CD4-positive, alpha-beta T cell (primary cell): ENCODE results near the gene SORBS1. TPM values are rescaled to one million over a fixed set of nuclear protein-coding genes. Genes with fewer than 3 reads are reported as not detected.

ENCODE experiments used
- ATAC-seq: fragments of 200-7000 bp; cut with Tn5 transposase; one replicate; pipeline ENCODE4 v1.10.0; 2022; ENCODE audit warnings: mild to moderate bottlenecking; ENCODE audit not compliant: poor library complexity
- CTCF ChIA-PET: fragments of 350-600 bp; sonication (Branson Sonifier 250); formaldehyde crosslinking; loops from one replicate; lab custom pipeline; 2021; ENCODE audit warnings: antibody characterized with exemption, inconsistent platforms; lab: Charles Lee
- POLR2A ChIA-PET: fragments of 350-600 bp; sonication (Branson Sonifier 250); formaldehyde crosslinking; loops from one replicate; lab custom pipeline; 2021; ENCODE audit warnings: antibody characterized with exemption, inconsistent platforms; lab: Charles Lee
- DNase-seq, 14 experiments: peaks; one replicate each; pipeline ENCODE4 v3.0.0-alpha.2; 2013 to 2020; ENCODE audit warnings: mixed read lengths in 2 of 14
- H3K27ac ChIP-seq, 2 donors: one replicate each; pipeline versions ENCODE4 v1.5.1 to v1.7.0; 2013; ENCODE audit warnings: low read length in 2 of 2, low read depth in 1 of 2, mild to moderate bottlenecking in 1 of 2
- H3K27me3 ChIP-seq, 2 experiments: 1 replicate in 1 of 2; 2 replicates in 1 of 2; pipeline versions ENCODE4 v1.6.1 to v1.7.0; 2013; ENCODE audit warnings: low read length in 2 of 2, control low read depth in 1 of 2, mild to moderate bottlenecking in 1 of 2, moderate library complexity in 1 of 2; ENCODE audit not compliant: insufficient read depth in 2 of 2, control insufficient read depth in 1 of 2
- H3K36me3 ChIP-seq: one replicate; pipeline ENCODE4 v1.6.1; 2013; ENCODE audit warnings: low read length, control low read depth; ENCODE audit not compliant: insufficient read depth
- H3K4me1 ChIP-seq: one replicate; pipeline ENCODE4 v1.6.1; 2013; ENCODE audit warnings: low read length, control low read depth; ENCODE audit not compliant: insufficient read depth
- H3K4me3 ChIP-seq: one replicate; pipeline ENCODE4 v1.5.1; 2013; ENCODE audit warnings: mild to moderate bottlenecking, low read length, moderate library complexity
- H3K9me3 ChIP-seq, 2 experiments: 1 replicate in 1 of 2; 2 replicates in 1 of 2; pipeline versions ENCODE4 v1.6.1 to v1.7.0; 2013; ENCODE audit warnings: low read length in 2 of 2, mild to moderate bottlenecking in 2 of 2, control low read depth in 1 of 2, moderate library complexity in 1 of 2; ENCODE audit not compliant: control insufficient read depth in 1 of 2, insufficient read depth in 1 of 2
- H3K27ac Mint-ChIP-seq: one replicate; pipeline ENCODE4 v1.8.0; 2020; ENCODE audit warnings: mixed read lengths
- H3K27me3 Mint-ChIP-seq: one replicate; pipeline ENCODE4 v1.8.0; 2021; ENCODE audit warnings: mixed read lengths
- H3K36me3 Mint-ChIP-seq: one replicate; pipeline ENCODE4 v1.8.0; 2021; ENCODE audit warnings: low read depth, mixed read lengths
- H3K4me1 Mint-ChIP-seq: one replicate; pipeline ENCODE4 v1.8.0; 2021; ENCODE audit warnings: low read depth, mixed read lengths
- H3K4me3 Mint-ChIP-seq: one replicate; pipeline ENCODE4 v1.8.0; 2020; ENCODE audit warnings: mild to moderate bottlenecking, mixed read lengths
- H3K9me3 Mint-ChIP-seq: one replicate; pipeline ENCODE4 v1.8.0; 2020; ENCODE audit warnings: mixed read lengths
- intact Hi-C, 2 experiments: fragments of 100-400 bp; cut with DNase I in 1 of 2; cut with micrococcal nuclease in 1 of 2; formaldehyde crosslinking; loops; one replicate each; pipeline versions ENCODE4 v1.15.1 to v1.9.0; 2023 to 2025; cut with DNase I, micrococcal nuclease
- total RNA-seq, 174 experiments: library from RNA in 2 of 174; stranded (reverse) in 2 of 174; gene quantifications; one replicate each; pipeline ENCODE4 v1.2.3 and lab custom pipeline; 2021 to 2026
- TF ChIP-seq, protein P1 (sequence below): fragments of 200-600 bp; IDR thresholded peaks from one replicate; pipeline ENCODE4 v1.8.0; 2022; ENCODE audit warnings: antibody characterized with exemption, mild to moderate bottlenecking

Gene SORBS1
- total RNA-seq, 2 experiments from 2014 or later: 1.4 to 1.8 TPM

DNA sequence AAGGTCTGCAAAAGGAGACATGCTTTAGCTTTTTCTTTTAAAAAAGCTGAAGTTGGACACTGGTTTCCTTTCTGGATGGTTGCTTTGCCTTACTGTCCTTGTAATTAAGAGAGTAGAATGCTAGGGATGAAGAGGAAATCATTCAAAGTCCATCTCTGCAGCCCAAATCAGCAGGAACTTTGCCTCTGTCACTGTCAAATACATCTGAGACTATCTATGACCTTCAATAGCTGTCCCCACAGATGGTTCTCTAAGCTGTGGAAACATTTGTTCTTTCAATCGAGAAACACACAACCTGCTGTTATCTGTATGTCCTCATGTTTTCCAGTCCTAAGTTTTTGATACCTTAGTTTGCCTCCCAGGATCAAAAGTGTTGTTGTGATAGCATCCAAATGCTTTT is 117.5 kb downstream of the SORBS1 start:
- DNase-seq: no peak
- CTCF ChIA-PET: interaction anchor here (1.2 kb wide), 1 partner anchor 14 kb away, joined by 3 read pairs; no protein-coding TSS in a partner anchor
- Mint-ChIP-seq H3K9me3 (no peaks in the 10 kb centered on the region), H3K27me3 (peaks cover 4% of the 10 kb centered on the region), H3K36me3 (no peaks in the 10 kb centered on the region), H3K4me3 (no peak overlapping the region), H3K4me1 (no peaks in the 10 kb centered on the region), H3K27ac (no peak overlapping the region)
- TF ChIP-seq, protein P1, sequence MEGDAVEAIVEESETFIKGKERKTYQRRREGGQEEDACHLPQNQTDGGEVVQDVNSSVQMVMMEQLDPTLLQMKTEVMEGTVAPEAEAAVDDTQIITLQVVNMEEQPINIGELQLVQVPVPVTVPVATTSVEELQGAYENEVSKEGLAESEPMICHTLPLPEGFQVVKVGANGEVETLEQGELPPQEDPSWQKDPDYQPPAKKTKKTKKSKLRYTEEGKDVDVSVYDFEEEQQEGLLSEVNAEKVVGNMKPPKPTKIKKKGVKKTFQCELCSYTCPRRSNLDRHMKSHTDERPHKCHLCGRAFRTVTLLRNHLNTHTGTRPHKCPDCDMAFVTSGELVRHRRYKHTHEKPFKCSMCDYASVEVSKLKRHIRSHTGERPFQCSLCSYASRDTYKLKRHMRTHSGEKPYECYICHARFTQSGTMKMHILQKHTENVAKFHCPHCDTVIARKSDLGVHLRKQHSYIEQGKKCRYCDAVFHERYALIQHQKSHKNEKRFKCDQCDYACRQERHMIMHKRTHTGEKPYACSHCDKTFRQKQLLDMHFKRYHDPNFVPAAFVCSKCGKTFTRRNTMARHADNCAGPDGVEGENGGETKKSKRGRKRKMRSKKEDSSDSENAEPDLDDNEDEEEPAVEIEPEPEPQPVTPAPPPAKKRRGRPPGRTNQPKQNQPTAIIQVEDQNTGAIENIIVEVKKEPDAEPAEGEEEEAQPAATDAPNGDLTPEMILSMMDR: no peak
- Histone ChIP-seq H3K27me3 (no peaks in the 10 kb centered on the region), H3K9me3 (no peaks in the 10 kb centered on the region), H3K4me3 (no peak overlapping the region), H3K4me1 (no peaks in the 10 kb centered on the region), H3K27ac (no peak overlapping the region), H3K36me3 (no peaks in the 10 kb centered on the region)
- POLR2A ChIA-PET: no interaction called here
- ATAC-seq: no peak
- intact Hi-C loops: loop anchor here in 1 of 2 experiments (10.0 kb wide), 1 partner anchor 309 kb away; no protein-coding TSS in a partner anchor

DNA sequence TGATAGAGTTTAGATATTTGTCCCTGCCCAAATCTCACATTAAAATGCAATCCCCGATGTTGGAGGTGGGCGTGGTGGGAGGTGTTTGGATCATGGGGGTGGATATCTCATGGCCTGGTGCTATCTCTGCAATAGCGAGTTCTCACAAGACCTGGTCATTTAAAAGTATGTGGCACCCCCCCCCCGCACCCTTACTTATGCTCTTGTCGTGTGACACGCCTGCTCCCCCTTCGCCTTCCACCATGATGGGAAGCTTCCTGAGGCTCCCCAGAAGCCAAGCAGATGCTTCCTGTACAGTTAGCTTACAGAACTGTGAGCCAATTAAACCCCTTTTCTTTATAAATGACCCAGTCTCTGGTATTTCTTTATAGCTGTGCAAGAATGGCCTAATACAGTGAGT is 118.8 kb downstream of the SORBS1 start:
- Histone ChIP-seq H3K4me1 (no peaks in the 10 kb centered on the region), H3K27ac (no peak overlapping the region), H3K27me3 (no peaks in the 10 kb centered on the region), H3K4me3 (no peak overlapping the region), H3K36me3 (no peaks in the 10 kb centered on the region), H3K9me3 (no peaks in the 10 kb centered on the region)
- ChIA-PET CTCF (no interaction called here), POLR2A (no interaction called here)
- intact Hi-C loops: loop anchor here in 1 of 2 experiments (10.0 kb wide), 1 partner anchor 308 kb away; no protein-coding TSS in a partner anchor
- ATAC-seq (no peak), DNase-seq (no peak)
- no peaks in the 10 kb centered on the region for H3K36me3 Mint-ChIP-seq
- H3K9me3 Mint-ChIP-seq: no peaks in the 10 kb centered on the region
- H3K27me3 Mint-ChIP-seq: peaks cover 4% of the 10 kb centered on the region
- TF ChIP-seq, protein P1: no peak
- H3K4me1 Mint-ChIP-seq: no peaks in the 10 kb centered on the region
- H3K27ac Mint-ChIP-seq: no peak overlapping the region
- no peak overlapping the region for H3K4me3 Mint-ChIP-seq

DNA sequence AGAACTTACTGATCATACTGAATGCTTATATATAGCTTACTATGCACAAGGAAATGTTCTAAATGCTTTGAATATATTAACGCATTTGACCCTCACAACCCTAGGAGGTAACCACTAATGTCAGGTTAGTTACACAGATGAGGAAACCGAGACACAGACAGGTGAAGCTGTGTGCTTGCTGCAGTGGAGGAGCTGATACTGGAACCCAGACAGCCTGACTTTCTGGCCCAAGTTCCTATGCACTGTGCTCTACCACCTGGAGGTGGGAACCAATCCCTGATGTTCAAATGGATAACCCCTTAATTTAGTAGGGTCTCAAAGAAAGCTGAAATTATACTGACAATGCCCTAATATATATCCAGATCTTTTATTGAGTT is 119.6 kb downstream of the SORBS1 start:
- no peaks in the 10 kb centered on the region for H3K9me3 ChIP-seq
- no peaks in the 10 kb centered on the region for H3K27me3 ChIP-seq
- POLR2A ChIA-PET: no interaction called here
- intact Hi-C loops: loop anchor here in 1 of 2 experiments (10.0 kb wide), 1 partner anchor 307 kb away; no protein-coding TSS in a partner anchor
- peaks cover 4% of the 10 kb centered on the region for H3K27me3 Mint-ChIP-seq
- TF ChIP-seq, protein P1: no peak
- H3K9me3 Mint-ChIP-seq: no peaks in the 10 kb centered on the region
- no peaks in the 10 kb centered on the region for H3K36me3 Mint-ChIP-seq
- no peak overlapping the region for H3K27ac Mint-ChIP-seq
- DNase-seq: no peak
- no peak overlapping the region for H3K4me3 Mint-ChIP-seq
- CTCF ChIA-PET: interaction anchor here (2.2 kb wide), 1 partner anchor 11 kb away, joined by 7 read pairs; no protein-coding TSS in a partner anchor
- no peak overlapping the region for H3K4me3 ChIP-seq
- H3K36me3 ChIP-seq: no peaks in the 10 kb centered on the region
- H3K4me1 ChIP-seq: no peaks in the 10 kb centered on the region
- ATAC-seq: no peak
- H3K4me1 Mint-ChIP-seq: no peaks in the 10 kb centered on the region
- H3K27ac ChIP-seq: no peak overlapping the region
